ENCODE data around the gene NEMP1.
"Not testable (repeated sequence)": the region's sequence is repeated elsewhere in the genome, so short reads cannot be mapped to it uniquely, and the experiment has no call there.

NEMP1 gene

GRCh38 chr12:57019983-57020719 lies 58.4 kb downstream of the NEMP1 start:
- no peak for DNase-seq

GRCh38 chr12:57018906-57019305 lies 59.7 kb downstream of the NEMP1 start:
- no peak for DNase-seq

- not testable (repeated sequence) for DNase-seq
Observed at GRCh38 chr12:57018353-57018752, 60.2 kb downstream of the NEMP1 start.

GRCh38 chr12:57016348-57016747 lies 62.2 kb downstream of the NEMP1 start, which contains the start of gene TAC3:
TSS of gene TAC3 (minus strand) at chr12:57016529. CDS start at chr12:57015797, 732 bp downstream.
- DNase-seq: no peak

- no peak for DNase-seq
Observed at GRCh38 chr12:57012600-57013465, 65.8 kb downstream of the NEMP1 start.

- DNase-seq: no peak
Observed at GRCh38 chr12:57011438-57012424, 66.9 kb downstream of the NEMP1 start.

GRCh38 chr12:57010627-57011247 lies 67.9 kb downstream of the NEMP1 start:
- DNase-seq: no peak

- no peak for DNase-seq
Observed at GRCh38 chr12:57009949-57010626, 68.5 kb downstream of the NEMP1 start.

GRCh38 chr12:57008178-57008577 lies 70.4 kb downstream of the NEMP1 start:
- peak; percentile 30 for DNase-seq

- DNase-seq: no peak
Observed at GRCh38 chr12:57006809-57007475, 71.6 kb downstream of the NEMP1 start.

GRCh38 chr12:57005980-57006808 lies 72.4 kb downstream of the NEMP1 start, which contains the start of gene ZBTB39:
TSS of gene ZBTB39 (minus strand) at chr12:57006546. CDS start at chr12:57004917, 1,629 bp downstream.
- peak; percentile 60 for DNase-seq
